ENCODE measurements around the gene FAAH. TPM values are rescaled to one million over a fixed set of nuclear protein-coding genes. Genes with fewer than 3 reads are reported as not detected.
"Not testable (repeated sequence)": the region's sequence is repeated elsewhere in the genome, so short reads cannot be mapped to it uniquely, and the experiment has no call there.

The FAAH gene
- total RNA-seq, 4 donors from 2014 or later, result 12.3 to 29.6 (median 16.7) TPM

- Histone ChIP-seq H3K36me3 (peaks cover 10 to 99% (median 32%) of the 10 kb centered on the region in 3 donors), H3K27me3 (no peaks in the 10 kb centered on the region), H3K4me1 (no peaks in the 10 kb centered on the region), H3K9me3 (no peaks in the 10 kb centered on the region), H3K4me3 (no peak overlapping the region), H3K27ac (no peak overlapping the region)
- intact Hi-C loops (cut with DNase I), result no loop called here
- TF ChIP-seq CTCF (IDR thresholded peaks at IDR 0.05) (no peak), POLR2A (IDR thresholded peaks at IDR 0.05) (no peak)
- WGBS, 2 donors, result 91 to 94% methylated on average over 3 of the region's 3 CpGs
- DNase-seq, result no peak
Observed at GRCh38 chr1:46362158-46362557, 32.0 kb upstream of the FAAH start.

- WGBS, 2 donors, result 91 to 94% methylated on average over 5 of the region's 5 CpGs
- intact Hi-C loops (cut with DNase I), result no loop called here
Observed at GRCh38 chr1:46363121-46363520, 31.0 kb upstream of the FAAH start.

GRCh38 chr1:46364612-46365011, 29.5 kb upstream of the FAAH start:
- no peak for TF ChIP-seq CTCF (IDR thresholded peaks at IDR 0.05)
- no peak for TF ChIP-seq POLR2A (IDR thresholded peaks at IDR 0.05)
- Histone ChIP-seq H3K9me3 (no peaks in the 10 kb centered on the region), H3K4me3 (no peak overlapping the region), H3K4me1 (no peaks in the 10 kb centered on the region), H3K36me3 (peaks cover 10 to 96% (median 20%) of the 10 kb centered on the region in 3 donors), H3K27ac (no peak overlapping the region), H3K27me3 (no peaks in the 10 kb centered on the region)
- WGBS, 2 donors, result 82 to 87% methylated on average over 5 of the region's 5 CpGs
- intact Hi-C loops (cut with DNase I), result no loop called here
- DNase-seq, result no peak

More at GRCh38 chr1:46363121-46363520, 31.0 kb upstream of the FAAH start:
- no peaks in the 10 kb centered on the region for H3K9me3 ChIP-seq
- peaks cover 10 to 99% (median 28%) of the 10 kb centered on the region in 3 donors for H3K36me3 ChIP-seq
- H3K4me3 ChIP-seq, result no peak overlapping the region
- no peaks in the 10 kb centered on the region for H3K4me1 ChIP-seq
- no peak overlapping the region for H3K27ac ChIP-seq
- H3K27me3 ChIP-seq, result no peaks in the 10 kb centered on the region
- no peak for TF ChIP-seq CTCF (IDR thresholded peaks at IDR 0.05)
- no peak for TF ChIP-seq POLR2A (IDR thresholded peaks at IDR 0.05)
- DNase-seq, result no peak

- H3K9me3 ChIP-seq; H3K27ac ChIP-seq; H3K4me3 ChIP-seq; intact Hi-C loops (cut with DNase I); H3K27me3 ChIP-seq; DNase-seq; H3K4me1 ChIP-seq: not testable (repeated sequence)
- peaks cover 10 to 84% (median 15%) of the 10 kb centered on the region in 3 donors for H3K36me3 ChIP-seq
- WGBS, 2 donors, result 83 to 89% methylated on average over 3 to 5 of the region's 8 CpGs
Observed at GRCh38 chr1:46365796-46366195, 28.3 kb upstream of the FAAH start.

GRCh38 chr1:46367072-46367471, 27.0 kb upstream of the FAAH start:
- H3K4me3 ChIP-seq, result no peak overlapping the region
- no peak for DNase-seq
- no peaks in the 10 kb centered on the region for H3K27me3 ChIP-seq
- H3K27ac ChIP-seq, result no peak overlapping the region
- intact Hi-C loops (cut with DNase I), result no loop called here
- TF ChIP-seq POLR2A (IDR thresholded peaks at IDR 0.05) (no peak), CTCF (IDR thresholded peaks at IDR 0.05) (no peak)
- no peaks in the 10 kb centered on the region for H3K4me1 ChIP-seq
- no peaks in the 10 kb centered on the region for H3K9me3 ChIP-seq
- H3K36me3 ChIP-seq, result peaks cover 0 to 79% (median 6%) of the 10 kb centered on the region in 3 donors
- 86 to 91% methylated on average over 3 of the region's 3 CpGs for WGBS, 2 donors

- H3K4me1 ChIP-seq; H3K9me3 ChIP-seq; H3K4me3 ChIP-seq; H3K27ac ChIP-seq; DNase-seq; intact Hi-C loops (cut with DNase I); H3K27me3 ChIP-seq: not testable (repeated sequence)
- peaks cover 0 to 79% (median 6%) of the 10 kb centered on the region in 3 donors for H3K36me3 ChIP-seq
- 95 to 97% methylated on average over 7 to 8 of the region's 8 CpGs for WGBS, 2 donors
Observed at GRCh38 chr1:46367701-46368100, 26.4 kb upstream of the FAAH start.

Data from esophagus squamous epithelium (tissue), 5 donors.